Keratinocyte (primary cell): ENCODE data around the gene SP4. TPM values are rescaled to one million over a fixed set of nuclear protein-coding genes. Genes with fewer than 3 reads are reported as not detected.

Experiments
- DNase-seq: peaks from one replicate; pipeline ENCODE4 v3.0.0-alpha.2; 2011; ENCODE audit warnings: low read depth, missing footprints, low spot score
- FAIRE-seq: peaks from 2 replicates; lab custom pipeline; 2011; peaks lifted over from hg19 to GRCh38; lab: Jason Lieb, UNC
- H2AFZ ChIP-seq: 2 replicates; pipeline ENCODE4 v1.6.0; 2012; ENCODE audit warnings: low read length, control low read depth, inconsistent platforms; ENCODE audit not compliant: control insufficient read depth
- H3K27ac ChIP-seq: 2 replicates; pipeline ENCODE4 v1.5.1; 2011; ENCODE audit warnings: low read length; ENCODE audit not compliant: control insufficient read depth, insufficient read depth
- H3K27me3 ChIP-seq: 3 replicates; pipeline ENCODE4 v1.6.0; 2011; ENCODE audit warnings: low read length; ENCODE audit not compliant: control insufficient read depth, insufficient read depth; ENCODE audit errors: extremely low read depth
- H3K36me3 ChIP-seq, 2 experiments: 2 replicates in 1 of 2; 3 replicates in 1 of 2; pipeline ENCODE4 v1.5.1; 2011; ENCODE audit warnings: low read length in 2 of 2, mild to moderate bottlenecking in 1 of 2; ENCODE audit not compliant: control insufficient read depth in 2 of 2, insufficient read depth in 2 of 2; ENCODE audit errors: extremely low read depth in 1 of 2
- H3K4me1 ChIP-seq: 3 replicates; pipeline ENCODE4 v1.5.1; 2011; ENCODE audit warnings: low read length; ENCODE audit not compliant: control insufficient read depth, insufficient read depth; ENCODE audit errors: extremely low read depth
- H3K4me2 ChIP-seq: 3 replicates; pipeline ENCODE4 v1.6.0; 2011; ENCODE audit warnings: low read depth, low read length; ENCODE audit not compliant: control insufficient read depth, insufficient read depth; ENCODE audit errors: extremely low read depth
- H3K4me3 ChIP-seq, 3 experiments: fragments of 200-600 bp in 1 of 3; sonication (generic) in 1 of 3; 2 replicates in 2 of 3; 3 replicates in 1 of 3; pipeline ENCODE4 v1.5.1; 2011 to 2016; ENCODE audit warnings: low read length in 3 of 3, mild to moderate bottlenecking in 3 of 3, control low read depth in 2 of 3, inconsistent platforms in 1 of 3, low read depth in 1 of 3, mixed read lengths in 1 of 3, mixed run types in 1 of 3, moderate library complexity in 1 of 3; ENCODE audit not compliant: control insufficient read depth in 2 of 3, insufficient read depth in 2 of 3; ENCODE audit errors: extremely low read depth in 1 of 3
- H3K79me2 ChIP-seq: 2 replicates; pipeline ENCODE4 v1.6.0; 2012; ENCODE audit warnings: low read length; ENCODE audit not compliant: control insufficient read depth, insufficient read depth
- H3K9ac ChIP-seq: 3 replicates; pipeline ENCODE4 v1.6.0; 2011; ENCODE audit warnings: low read length; ENCODE audit not compliant: control insufficient read depth, insufficient read depth; ENCODE audit errors: extremely low read depth
- H3K9me1 ChIP-seq: 3 replicates; pipeline ENCODE4 v1.6.0; 2011; ENCODE audit warnings: low read length; ENCODE audit not compliant: control insufficient read depth, insufficient read depth; ENCODE audit errors: extremely low read depth
- H3K9me3 ChIP-seq: 2 replicates; pipeline ENCODE4 v1.5.1; 2012; ENCODE audit warnings: low read depth, low read length; ENCODE audit not compliant: control insufficient read depth
- H4K20me1 ChIP-seq: 3 replicates; pipeline ENCODE4 v1.6.0; 2011; ENCODE audit warnings: low read length; ENCODE audit not compliant: control insufficient read depth, insufficient read depth; ENCODE audit errors: extremely low read depth
- EZH2 ChIP-seq: IDR thresholded peaks from one replicate; pipeline ENCODE4 v1.6.1; 2012; ENCODE audit warnings: inconsistent platforms, mild to moderate bottlenecking, low read length, moderate library complexity
- dilution Hi-C: fragments of 300-500 bp; cut with MboI; formaldehyde crosslinking; loops from one replicate; pipeline ENCODE4 v1.7.0; 2020; ENCODE audit warnings: low sequenced_read_pairs; ENCODE audit not compliant: extremely low pct_ligation_motif_present
- polyA plus RNA-seq, 5 experiments: library from polyadenylated mRNA; depleted of rRNA in 3 of 5; stranded (reverse) in 3 of 5; stranded (forward) in 1 of 5; unstranded in 1 of 5; fragments of >200 nt; gene quantifications; 1 replicate in 1 of 5; 2 replicates in 3 of 5; 3 replicates in 1 of 5; pipeline versions ENCODE4 v1.2.1 to v1.2.3, GENCODE V29; 2011 to 2012; ENCODE audit warnings: missing spikeins in 2 of 5, low read depth in 1 of 5, low replicate concordance in 1 of 5
- TF ChIP-seq, protein P1 (sequence below), 3 experiments: IDR thresholded peaks in 1 of 3; conservative IDR thresholded peaks in 1 of 3; optimal IDR thresholded peaks in 1 of 3; 2 replicates in 2 of 3; 3 replicates in 1 of 3; pipeline versions ENCODE3 to v1.5.1; 2011; ENCODE audit warnings: low read length in 3 of 3, mild to moderate bottlenecking in 3 of 3, moderate library complexity in 2 of 3, control low read depth in 1 of 3, inconsistent platforms in 1 of 3; ENCODE audit not compliant: insufficient read depth in 2 of 3; ENCODE audit errors: extremely low read depth in 1 of 3

The SP4 gene
- polyA plus RNA-seq, 1 donor (not counting 4 experiments of a cell fraction or from before 2014, with no cell fraction given), result 1.5 TPM

- no peaks in the 10 kb centered on the region for H3K9me1 ChIP-seq
- dilution Hi-C loops, result no loop called here
- no peak overlapping the region for H3K27ac ChIP-seq
- H3K9me3 ChIP-seq, result no peaks in the 10 kb centered on the region
- DNase-seq (no peak), FAIRE-seq (no peak)
- TF ChIP-seq, protein P1, sequence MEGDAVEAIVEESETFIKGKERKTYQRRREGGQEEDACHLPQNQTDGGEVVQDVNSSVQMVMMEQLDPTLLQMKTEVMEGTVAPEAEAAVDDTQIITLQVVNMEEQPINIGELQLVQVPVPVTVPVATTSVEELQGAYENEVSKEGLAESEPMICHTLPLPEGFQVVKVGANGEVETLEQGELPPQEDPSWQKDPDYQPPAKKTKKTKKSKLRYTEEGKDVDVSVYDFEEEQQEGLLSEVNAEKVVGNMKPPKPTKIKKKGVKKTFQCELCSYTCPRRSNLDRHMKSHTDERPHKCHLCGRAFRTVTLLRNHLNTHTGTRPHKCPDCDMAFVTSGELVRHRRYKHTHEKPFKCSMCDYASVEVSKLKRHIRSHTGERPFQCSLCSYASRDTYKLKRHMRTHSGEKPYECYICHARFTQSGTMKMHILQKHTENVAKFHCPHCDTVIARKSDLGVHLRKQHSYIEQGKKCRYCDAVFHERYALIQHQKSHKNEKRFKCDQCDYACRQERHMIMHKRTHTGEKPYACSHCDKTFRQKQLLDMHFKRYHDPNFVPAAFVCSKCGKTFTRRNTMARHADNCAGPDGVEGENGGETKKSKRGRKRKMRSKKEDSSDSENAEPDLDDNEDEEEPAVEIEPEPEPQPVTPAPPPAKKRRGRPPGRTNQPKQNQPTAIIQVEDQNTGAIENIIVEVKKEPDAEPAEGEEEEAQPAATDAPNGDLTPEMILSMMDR (optimal IDR thresholded peaks at IDR 0.05 in 1 of 3, IDR thresholded peaks at IDR 0.05 in 1 of 3, conservative IDR thresholded peaks at IDR 0.05 in 1 of 3; ENCODE audit: extremely low read depth in 1 of 3, insufficient read depth in 2 of 3, low read length in 3 of 3), result no peak
- TF ChIP-seq EZH2, result no peak
- H3K27me3 ChIP-seq, result no peaks in the 10 kb centered on the region
- H3K4me3 ChIP-seq, result no peak overlapping the region
- H3K36me3 ChIP-seq, result no peaks in the 10 kb centered on the region
- H3K4me2 ChIP-seq, result no peak overlapping the region
- no peak overlapping the region for H2AFZ ChIP-seq
- no peaks in the 10 kb centered on the region for H3K79me2 ChIP-seq
- H4K20me1 ChIP-seq, result no peaks in the 10 kb centered on the region
- H3K4me1 ChIP-seq, result no peaks in the 10 kb centered on the region
- no peak overlapping the region for H3K9ac ChIP-seq
Measured at GRCh38 chr7:21500117-21500832, 72.4 kb downstream of the SP4 start.

GRCh38 chr7:21504021-21504420, 76.1 kb downstream of the SP4 start:
- FAIRE-seq (no peak), DNase-seq (no peak)
- Histone ChIP-seq H3K27ac (no peak overlapping the region), H3K79me2 (no peaks in the 10 kb centered on the region), H3K9ac (no peak overlapping the region), H4K20me1 (no peaks in the 10 kb centered on the region), H3K9me3 (no peaks in the 10 kb centered on the region), H3K4me2 (no peak overlapping the region), H3K4me3 (no peak overlapping the region), H3K9me1 (no peaks in the 10 kb centered on the region), H3K36me3 (no peaks in the 10 kb centered on the region), H2AFZ (no peak overlapping the region), H3K4me1 (no peaks in the 10 kb centered on the region), H3K27me3 (no peaks in the 10 kb centered on the region)
- dilution Hi-C loops, result no loop called here
- no peak for TF ChIP-seq EZH2
- TF ChIP-seq, protein P1 (optimal IDR thresholded peaks at IDR 0.05 in 1 of 3, IDR thresholded peaks at IDR 0.05 in 1 of 3, conservative IDR thresholded peaks at IDR 0.05 in 1 of 3; ENCODE audit: extremely low read depth in 1 of 3, insufficient read depth in 2 of 3, low read length in 3 of 3), result no peak
